NCI-H1694 (cell line): ENCODE data around the gene NDUFA1.
"Not testable (repeated sequence)": the region's sequence is repeated elsewhere in the genome, so short reads cannot be mapped to it uniquely, and the experiment has no call there.

Experiments
- DNase-seq: peaks from one replicate; lab custom pipeline; 2025; lab: John Stamatoyannopoulos, UW

Gene NDUFA1

DNA sequence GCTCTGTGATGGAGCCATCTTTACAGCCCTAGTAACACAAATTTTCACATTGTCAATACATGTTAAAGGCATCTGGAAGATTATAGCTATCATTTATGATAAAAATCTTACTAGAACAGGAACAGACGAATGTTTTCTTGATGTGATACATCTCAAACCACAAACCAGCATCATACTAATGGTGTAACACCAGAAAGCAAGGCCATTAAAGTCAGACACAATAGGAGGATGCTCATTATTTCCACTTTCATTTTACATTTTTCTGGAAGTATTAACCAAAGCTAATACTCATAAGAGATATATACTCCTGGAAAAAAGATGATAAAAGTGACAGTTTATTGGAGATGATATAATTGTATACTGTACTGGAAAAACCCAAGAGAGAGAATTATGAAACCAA lies 29.3 kb downstream of the NDUFA1 start:
- DNase-seq, result no peak

DNA sequence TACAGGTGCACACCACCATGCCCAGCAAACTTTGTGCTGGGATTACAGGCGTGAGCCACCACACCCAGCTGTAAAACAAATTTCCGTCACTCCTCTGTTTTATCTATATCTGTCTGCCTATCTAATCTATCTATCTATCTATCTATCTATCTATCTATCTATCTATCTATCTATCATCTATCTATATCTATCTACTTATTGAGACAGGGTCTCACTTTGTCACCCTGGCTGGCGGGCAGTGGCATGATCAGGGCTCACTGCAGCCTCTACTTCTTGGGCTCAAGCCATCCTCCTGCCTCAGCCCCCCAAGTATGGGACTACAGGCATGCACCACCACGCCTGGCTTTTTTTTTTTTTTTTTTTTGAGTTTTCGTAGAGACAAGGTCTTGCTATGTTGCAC lies 44.7 kb downstream of the NDUFA1 start:
- no peak for DNase-seq

DNA sequence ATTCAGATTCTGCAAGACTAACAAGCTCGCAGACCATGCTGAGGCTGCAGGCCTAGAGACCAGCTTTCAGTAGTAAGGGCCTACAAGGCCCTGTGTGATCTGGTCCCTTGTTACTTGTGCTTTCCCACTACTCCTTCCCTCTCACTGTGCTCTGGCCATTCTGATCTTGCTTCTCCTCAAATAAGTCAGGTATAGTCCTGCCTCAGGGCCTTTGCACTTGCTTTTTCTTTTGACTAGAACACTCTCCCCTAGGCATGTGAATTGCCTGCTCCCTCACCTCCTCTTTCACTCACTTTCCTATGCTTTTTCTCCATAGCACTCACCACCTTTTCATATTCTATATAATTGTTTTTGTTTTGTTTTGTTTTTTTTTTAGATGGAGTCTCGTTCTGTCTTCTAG lies 46.2 kb downstream of the NDUFA1 start:
- DNase-seq, result no peak

DNA sequence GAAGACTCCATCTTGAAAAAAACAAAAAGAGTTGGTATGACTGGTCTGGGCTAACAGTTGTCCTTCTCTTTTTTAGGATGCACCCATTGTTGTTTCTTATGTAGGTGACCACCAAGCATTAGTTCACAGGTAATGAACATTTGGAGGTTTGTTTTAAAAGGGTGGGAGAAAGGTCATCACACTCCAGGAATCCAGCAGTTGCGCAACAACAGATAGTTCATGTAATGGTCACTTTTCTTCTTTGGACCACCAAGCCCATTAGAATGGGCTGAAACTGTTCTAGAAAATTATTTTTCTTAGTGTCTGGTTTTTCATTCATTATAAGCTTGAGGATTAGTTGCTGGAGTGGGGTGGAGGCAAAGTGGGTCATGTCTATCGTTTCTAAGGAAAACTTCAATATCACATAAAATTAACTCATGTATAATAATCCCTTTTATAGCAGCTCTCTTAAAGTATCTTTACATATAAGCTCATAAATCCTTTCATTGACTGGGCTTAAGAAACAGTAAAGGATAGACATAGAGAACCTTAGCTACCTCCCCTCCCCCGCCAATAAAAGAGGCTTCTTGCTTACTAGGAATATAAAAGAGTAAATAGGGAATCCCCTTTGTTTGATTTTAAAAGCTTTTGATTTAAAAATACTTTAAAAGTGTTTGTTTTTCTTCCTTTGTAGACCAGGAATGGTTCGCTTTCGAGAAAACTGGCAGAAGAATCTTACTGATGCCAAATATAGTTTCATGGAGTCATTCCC lies 48.4 kb downstream of the NDUFA1 start:
- DNase-seq, result no peak

DNA sequence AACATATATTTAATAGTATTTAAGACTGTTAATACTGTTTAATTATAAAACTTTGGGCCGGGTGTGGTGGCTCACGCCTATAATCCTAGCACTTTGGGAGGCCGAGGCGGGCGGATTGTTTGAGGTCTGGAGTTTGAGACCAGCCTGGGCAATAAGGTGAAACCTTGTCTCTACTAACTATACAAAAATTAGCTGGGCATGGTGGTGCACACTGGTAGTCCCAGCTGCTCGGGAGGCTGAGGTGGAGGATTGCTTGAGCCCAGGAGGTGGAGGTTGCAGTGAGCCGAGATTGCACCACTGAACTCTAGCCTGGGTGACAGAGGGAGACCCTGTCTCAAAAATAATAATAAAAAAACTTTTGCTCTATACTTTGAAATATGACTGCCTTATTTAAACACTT lies 50.8 kb downstream of the NDUFA1 start:
- DNase-seq, result not testable (repeated sequence)
